Gastrocnemius medialis (tissue), 4 donors: ENCODE measurements around the gene RMDN2. TPM values are rescaled to one million over a fixed set of nuclear protein-coding genes. Genes with fewer than 3 reads are reported as not detected.

Experiments
- ATAC-seq, 2 donors: fragments of 150-250 bp; one replicate each; pipeline ENCODE4 v1.9.1; 2016
- DNase-seq, 2 donors: peaks; one replicate each; pipeline ENCODE4 v3.0.0-alpha.2; 2019
- H3K27ac ChIP-seq, 4 donors: fragments of 200-600 bp; sonication (generic); 1 replicate in 1 of 4; 2 replicates in 3 of 4; pipeline ENCODE4 v1.5.1; 2016 to 2018; ENCODE audit warnings: mild to moderate bottlenecking in 2 of 4, moderate library complexity in 1 of 4
- H3K27me3 ChIP-seq, 3 donors: fragments of 200-600 bp; sonication (generic) in 2 of 3; 1 replicate in 1 of 3; 2 replicates in 2 of 3; pipeline versions ENCODE4 v1.5.1 to v1.6.0; 2016 to 2019; ENCODE audit warnings: mild to moderate bottlenecking in 1 of 3, moderate library complexity in 1 of 3
- H3K36me3 ChIP-seq, 2 donors: fragments of 200-600 bp; sonication (generic) in 1 of 2; one replicate each; pipeline ENCODE4 v1.5.1; 2017 to 2018
- H3K4me1 ChIP-seq, 2 donors: fragments of 200-600 bp; sonication (generic) in 1 of 2; one replicate each; pipeline ENCODE4 v1.5.1; 2016 to 2017; ENCODE audit warnings: mild to moderate bottlenecking in 2 of 2
- H3K4me3 ChIP-seq, 4 donors: fragments of 200-600 bp; sonication (generic) in 3 of 4; 1 replicate in 1 of 4; 2 replicates in 3 of 4; pipeline ENCODE4 v1.5.1; 2016 to 2019; ENCODE audit warnings: mild to moderate bottlenecking in 2 of 4
- H3K9me3 ChIP-seq, 3 donors: fragments of 200-600 bp; sonication (generic) in 2 of 3; 1 replicate in 1 of 3; 2 replicates in 2 of 3; pipeline ENCODE4 v1.5.1; 2016 to 2019
- POLR2A ChIP-seq, 2 donors: fragments of 450-650 bp; IDR thresholded peaks; one replicate each; pipeline ENCODE4 v1.6.1; 2017; ENCODE audit warnings: antibody characterized with exemption in 2 of 2, mild to moderate bottlenecking in 2 of 2, moderate library complexity in 2 of 2
- in situ Hi-C, 4 donors: fragments of 200-750 bp; cut with MboI; loops; one replicate each; pipeline versions ENCODE4 v1.15.0 to v1.8.0; 2017; ENCODE audit warnings: low sequenced_read_pairs in 4 of 4
- intact Hi-C: fragments of 100-400 bp; cut with DNase I; formaldehyde crosslinking; loops from one replicate; pipeline ENCODE4 v1.15.1; 2023; ENCODE audit warnings: low total_unique reads
- total RNA-seq, 4 donors: library from RNA; depleted of rRNA; stranded (reverse); fragments of >200 nt; gene quantifications; one replicate each; pipeline versions ENCODE4 v1.1.0 to v1.2.3, GENCODE V29; 2016
- TF ChIP-seq, protein P1 (sequence below), 5 experiments: fragments of 450-650 bp in 3 of 5; fragments of 200-600 bp in 2 of 5; sonication (generic) in 2 of 5; IDR thresholded peaks in 4 of 5; conservative IDR thresholded peaks in 1 of 5; 1 replicate in 4 of 5; 2 replicates in 1 of 5; pipeline ENCODE4 v1.5.1; 2016 to 2019; ENCODE audit warnings: antibody characterized with exemption in 5 of 5, mild to moderate bottlenecking in 3 of 5, moderate library complexity in 3 of 5

The RMDN2 gene
- total RNA-seq, 4 donors from 2014 or later, result 2.7 to 6.3 (median 3.3) TPM

DNA sequence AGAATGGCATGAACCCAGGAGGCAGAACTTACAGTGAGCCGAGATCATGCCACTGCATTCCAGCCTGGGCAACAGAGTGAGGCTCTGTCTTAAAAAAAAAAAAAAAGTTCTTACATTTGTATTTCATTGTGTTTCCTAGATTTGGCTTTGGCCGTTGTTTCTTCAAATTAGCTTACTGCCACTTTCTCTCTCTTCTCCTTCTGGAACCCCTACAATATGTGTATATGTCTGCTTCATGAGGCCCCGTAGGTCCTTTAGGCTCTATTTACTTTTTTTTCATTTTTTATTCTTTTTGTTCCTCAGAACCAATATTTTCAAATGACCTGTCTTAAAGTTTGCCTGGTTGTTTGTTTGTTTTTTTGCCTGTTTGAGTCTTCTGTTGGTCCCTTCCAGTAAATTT is 41.2 kb downstream of the RMDN2 start:
- Histone ChIP-seq H3K9me3 (no peaks in the 10 kb centered on the region), H3K4me1 (no peaks in the 10 kb centered on the region), H3K27me3 (no peaks in the 10 kb centered on the region), H3K4me3 (no peak overlapping the region), H3K27ac (no peak overlapping the region), H3K36me3 (no peaks in the 10 kb centered on the region)
- no peak for ATAC-seq
- DNase-seq, result no peak
- intact Hi-C loops, result no loop called here
- TF ChIP-seq, protein P1, sequence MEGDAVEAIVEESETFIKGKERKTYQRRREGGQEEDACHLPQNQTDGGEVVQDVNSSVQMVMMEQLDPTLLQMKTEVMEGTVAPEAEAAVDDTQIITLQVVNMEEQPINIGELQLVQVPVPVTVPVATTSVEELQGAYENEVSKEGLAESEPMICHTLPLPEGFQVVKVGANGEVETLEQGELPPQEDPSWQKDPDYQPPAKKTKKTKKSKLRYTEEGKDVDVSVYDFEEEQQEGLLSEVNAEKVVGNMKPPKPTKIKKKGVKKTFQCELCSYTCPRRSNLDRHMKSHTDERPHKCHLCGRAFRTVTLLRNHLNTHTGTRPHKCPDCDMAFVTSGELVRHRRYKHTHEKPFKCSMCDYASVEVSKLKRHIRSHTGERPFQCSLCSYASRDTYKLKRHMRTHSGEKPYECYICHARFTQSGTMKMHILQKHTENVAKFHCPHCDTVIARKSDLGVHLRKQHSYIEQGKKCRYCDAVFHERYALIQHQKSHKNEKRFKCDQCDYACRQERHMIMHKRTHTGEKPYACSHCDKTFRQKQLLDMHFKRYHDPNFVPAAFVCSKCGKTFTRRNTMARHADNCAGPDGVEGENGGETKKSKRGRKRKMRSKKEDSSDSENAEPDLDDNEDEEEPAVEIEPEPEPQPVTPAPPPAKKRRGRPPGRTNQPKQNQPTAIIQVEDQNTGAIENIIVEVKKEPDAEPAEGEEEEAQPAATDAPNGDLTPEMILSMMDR (IDR thresholded peaks at IDR 0.05 in 4 of 5, conservative IDR thresholded peaks at IDR 0.05 in 1 of 5), result no peak
- TF ChIP-seq POLR2A (IDR thresholded peaks at IDR 0.05), result no peak
- in situ Hi-C loops, result no loop called here

DNA sequence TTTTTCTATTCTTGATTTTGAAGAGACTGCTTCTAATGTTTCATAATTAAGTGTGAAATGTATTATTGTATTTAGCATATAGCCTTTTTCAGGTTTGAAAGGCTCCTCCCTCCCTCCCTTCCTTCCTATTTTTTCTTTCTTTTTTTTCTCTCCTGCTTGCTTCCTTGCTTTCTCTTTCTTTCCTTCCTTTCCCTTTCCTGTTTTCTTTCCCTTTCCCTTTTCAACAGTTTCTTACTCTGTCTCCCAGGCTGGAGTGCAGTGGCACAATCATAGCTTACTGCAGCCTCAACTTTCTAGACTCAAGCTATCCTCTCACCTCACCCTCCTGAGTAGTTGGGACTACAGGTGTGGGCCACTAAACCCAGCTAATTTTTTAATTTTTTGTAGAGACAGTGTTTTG is 44.6 kb downstream of the RMDN2 start:
- H3K4me3 ChIP-seq, result no peak overlapping the region
- H3K36me3 ChIP-seq, result no peaks in the 10 kb centered on the region
- H3K9me3 ChIP-seq, result no peaks in the 10 kb centered on the region
- no peaks in the 10 kb centered on the region for H3K27me3 ChIP-seq
- no peak overlapping the region for H3K27ac ChIP-seq
- intact Hi-C loops, result no loop called here
- no peaks in the 10 kb centered on the region for H3K4me1 ChIP-seq
- TF ChIP-seq, protein P1 (IDR thresholded peaks at IDR 0.05 in 4 of 5, conservative IDR thresholded peaks at IDR 0.05 in 1 of 5), result no peak
- TF ChIP-seq POLR2A (IDR thresholded peaks at IDR 0.05), result no peak
- in situ Hi-C loops, result loop anchor here in 1 of 4 donors (10.0 kb wide), 1 partner anchor 305 kb away; no protein-coding TSS in a partner anchor
- ATAC-seq (no peak), DNase-seq (no peak)

DNA sequence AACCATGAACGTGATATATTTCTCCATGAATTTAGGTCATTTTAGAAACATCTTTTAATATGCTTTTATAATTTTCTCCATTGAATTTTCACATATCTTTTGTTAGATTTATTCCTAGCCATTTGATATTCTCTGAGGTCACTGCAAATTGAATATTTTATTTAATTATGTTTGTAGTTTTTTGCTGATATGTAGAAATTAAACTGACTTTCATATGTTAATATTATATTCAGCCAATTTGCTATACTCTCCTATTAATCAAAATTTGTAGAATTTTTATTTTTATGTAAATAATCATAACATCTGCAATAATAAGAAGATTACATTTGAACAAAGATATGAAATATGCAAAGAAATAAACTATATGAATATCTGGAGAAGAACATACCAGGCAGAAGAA is 46.9 kb downstream of the RMDN2 start:
- in situ Hi-C loops (loop anchor here in 1 of 4 donors (10.0 kb wide), 1 partner anchor 303 kb away; no protein-coding TSS in a partner anchor), intact Hi-C loops (no loop called here)
- no peaks in the 10 kb centered on the region for H3K36me3 ChIP-seq
- no peaks in the 10 kb centered on the region for H3K27me3 ChIP-seq
- TF ChIP-seq, protein P1 (IDR thresholded peaks at IDR 0.05 in 4 of 5, conservative IDR thresholded peaks at IDR 0.05 in 1 of 5), result no peak
- no peak for TF ChIP-seq POLR2A (IDR thresholded peaks at IDR 0.05)
- DNase-seq (no peak), ATAC-seq (no peak)
- no peaks in the 10 kb centered on the region for H3K9me3 ChIP-seq
- no peak overlapping the region for H3K4me3 ChIP-seq
- no peak overlapping the region for H3K27ac ChIP-seq
- no peaks in the 10 kb centered on the region for H3K4me1 ChIP-seq

DNA sequence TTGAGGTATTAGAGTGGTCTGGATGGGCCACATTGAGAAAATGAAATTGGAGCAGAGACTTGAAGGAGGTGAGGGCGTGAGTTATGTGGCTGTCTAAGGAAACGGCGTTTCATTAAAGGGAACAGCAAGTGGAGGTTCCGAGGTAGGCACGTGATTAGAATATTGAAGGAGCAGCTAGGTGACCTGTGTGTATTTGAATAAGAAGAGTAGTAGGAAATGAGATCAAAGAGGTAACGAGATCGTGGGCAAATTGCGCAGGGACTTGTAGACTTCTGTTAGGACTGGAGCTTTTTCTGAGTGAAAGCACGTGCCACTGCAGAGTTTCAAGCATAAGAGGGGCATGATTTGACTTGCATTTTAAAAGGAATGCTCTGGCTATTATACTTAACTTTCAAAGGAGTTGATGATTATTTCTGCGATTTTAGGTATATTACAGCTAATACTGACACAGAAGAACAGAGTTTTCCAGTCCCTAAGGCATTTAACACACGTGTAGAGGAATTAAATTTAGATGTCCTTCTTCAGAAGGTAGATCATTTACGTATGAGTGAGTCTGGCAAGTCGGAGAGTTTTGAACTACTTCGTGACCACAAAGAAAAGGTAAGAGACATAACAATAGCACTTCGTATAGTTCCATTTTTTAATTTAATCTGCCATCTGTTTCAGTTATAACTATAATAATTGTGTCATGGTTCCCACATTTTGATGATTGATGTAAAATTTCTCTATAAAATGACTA is 48.7 kb downstream of the RMDN2 start:
- intact Hi-C loops (no loop called here), in situ Hi-C loops (loop anchor here in 1 of 4 donors (10.0 kb wide), 1 partner anchor 301 kb away; no protein-coding TSS in a partner anchor)
- H3K27ac ChIP-seq, result no peak overlapping the region
- H3K27me3 ChIP-seq, result no peaks in the 10 kb centered on the region
- H3K4me1 ChIP-seq, result no peaks in the 10 kb centered on the region
- ATAC-seq (no peak), DNase-seq (no peak)
- no peak for TF ChIP-seq POLR2A (IDR thresholded peaks at IDR 0.05)
- TF ChIP-seq, protein P1 (IDR thresholded peaks at IDR 0.05 in 4 of 5, conservative IDR thresholded peaks at IDR 0.05 in 1 of 5), result no peak
- H3K36me3 ChIP-seq, result no peaks in the 10 kb centered on the region
- H3K4me3 ChIP-seq, result no peak overlapping the region
- no peaks in the 10 kb centered on the region for H3K9me3 ChIP-seq
